ENCODE data around the gene HS3ST4. TPM values are rescaled to one million over a fixed set of nuclear protein-coding genes. Genes with fewer than 3 reads are reported as not detected.

Gene HS3ST4
- total and polyA plus RNA-seq, 11 donors, result not detected

DNA sequence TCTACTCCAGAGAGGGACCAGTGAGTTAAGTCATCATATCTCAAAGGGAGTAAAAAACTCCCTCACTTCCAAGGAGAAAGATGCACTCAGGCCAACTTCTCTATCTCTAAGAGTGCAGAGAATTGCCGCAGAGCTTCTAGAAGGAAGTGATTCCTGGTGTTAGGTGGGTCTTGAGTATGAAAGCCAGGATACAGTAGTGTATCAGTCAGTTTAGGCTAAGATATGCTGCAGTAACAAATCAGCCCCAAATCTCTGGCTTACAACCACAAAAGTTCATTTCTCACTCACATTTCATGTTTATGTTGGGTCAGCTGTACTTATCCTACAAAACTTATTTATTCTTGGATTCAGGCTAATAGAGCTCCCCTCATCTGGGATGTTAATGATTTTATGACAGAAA lies 106.3 kb downstream of the HS3ST4 start:
- ATAC-seq, result no peak
- intact Hi-C loops (cut with DNase I), result no loop called here

DNA sequence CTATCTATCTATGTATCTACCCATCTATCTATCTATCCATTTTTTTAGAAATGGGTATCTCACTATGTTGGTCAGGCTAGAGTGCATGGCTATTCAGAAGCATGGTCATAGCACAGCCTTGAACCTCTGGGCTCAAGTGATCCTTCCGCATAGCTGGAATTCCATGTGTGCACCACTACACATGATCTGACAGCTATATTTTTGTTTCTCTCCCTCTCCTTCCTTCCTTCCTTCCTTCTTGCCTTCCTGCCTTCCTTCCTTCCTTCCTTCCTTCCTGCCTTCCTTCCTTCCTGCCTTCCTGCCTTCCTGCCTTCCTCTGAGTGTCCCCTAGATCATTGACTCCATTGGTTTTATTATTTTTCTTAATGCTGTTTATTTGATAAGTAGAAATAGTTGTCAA lies 108.1 kb downstream of the HS3ST4 start:
- no peak for TF ChIP-seq POLR2A (IDR thresholded peaks at IDR 0.05)
- TF ChIP-seq, protein P1, sequence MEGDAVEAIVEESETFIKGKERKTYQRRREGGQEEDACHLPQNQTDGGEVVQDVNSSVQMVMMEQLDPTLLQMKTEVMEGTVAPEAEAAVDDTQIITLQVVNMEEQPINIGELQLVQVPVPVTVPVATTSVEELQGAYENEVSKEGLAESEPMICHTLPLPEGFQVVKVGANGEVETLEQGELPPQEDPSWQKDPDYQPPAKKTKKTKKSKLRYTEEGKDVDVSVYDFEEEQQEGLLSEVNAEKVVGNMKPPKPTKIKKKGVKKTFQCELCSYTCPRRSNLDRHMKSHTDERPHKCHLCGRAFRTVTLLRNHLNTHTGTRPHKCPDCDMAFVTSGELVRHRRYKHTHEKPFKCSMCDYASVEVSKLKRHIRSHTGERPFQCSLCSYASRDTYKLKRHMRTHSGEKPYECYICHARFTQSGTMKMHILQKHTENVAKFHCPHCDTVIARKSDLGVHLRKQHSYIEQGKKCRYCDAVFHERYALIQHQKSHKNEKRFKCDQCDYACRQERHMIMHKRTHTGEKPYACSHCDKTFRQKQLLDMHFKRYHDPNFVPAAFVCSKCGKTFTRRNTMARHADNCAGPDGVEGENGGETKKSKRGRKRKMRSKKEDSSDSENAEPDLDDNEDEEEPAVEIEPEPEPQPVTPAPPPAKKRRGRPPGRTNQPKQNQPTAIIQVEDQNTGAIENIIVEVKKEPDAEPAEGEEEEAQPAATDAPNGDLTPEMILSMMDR (IDR thresholded peaks at IDR 0.05), result no peak
- WGBS, 4 donors, result 80 to 90% (median 84%) methylated on average over 1 of the region's 1 CpG
- H3K27me3 ChIP-seq, result no peaks in the 10 kb centered on the region
- intact Hi-C loops (cut with DNase I), result no loop called here
- no peak overlapping the region for H3K27ac ChIP-seq
- H3K4me1 ChIP-seq, result no peaks in the 10 kb centered on the region
- no peaks in the 10 kb centered on the region for H3K36me3 ChIP-seq
- ATAC-seq, result no peak
- no peak overlapping the region for H3K4me3 ChIP-seq
- peaks cover 0 to 7% (median 0%) of the 10 kb centered on the region in 12 donors for H3K9me3 ChIP-seq
- no peak for DNase-seq

More for the DNA sequence above, 106.3 kb downstream of the HS3ST4 start:
- no peak for TF ChIP-seq POLR2A (IDR thresholded peaks at IDR 0.05)
- TF ChIP-seq, protein P1 (IDR thresholded peaks at IDR 0.05), result no peak
- H3K27me3 ChIP-seq, result no peaks in the 10 kb centered on the region
- H3K27ac ChIP-seq, result no peak overlapping the region
- 61 to 89% (median 80%) methylated on average over 1 of the region's 1 CpG for WGBS, 4 donors
- H3K4me1 ChIP-seq, result no peaks in the 10 kb centered on the region
- DNase-seq, result no peak
- no peaks in the 10 kb centered on the region for H3K36me3 ChIP-seq
- peaks cover 0 to 7% (median 0%) of the 10 kb centered on the region in 12 donors for H3K9me3 ChIP-seq
- no peak overlapping the region for H3K4me3 ChIP-seq

DNA sequence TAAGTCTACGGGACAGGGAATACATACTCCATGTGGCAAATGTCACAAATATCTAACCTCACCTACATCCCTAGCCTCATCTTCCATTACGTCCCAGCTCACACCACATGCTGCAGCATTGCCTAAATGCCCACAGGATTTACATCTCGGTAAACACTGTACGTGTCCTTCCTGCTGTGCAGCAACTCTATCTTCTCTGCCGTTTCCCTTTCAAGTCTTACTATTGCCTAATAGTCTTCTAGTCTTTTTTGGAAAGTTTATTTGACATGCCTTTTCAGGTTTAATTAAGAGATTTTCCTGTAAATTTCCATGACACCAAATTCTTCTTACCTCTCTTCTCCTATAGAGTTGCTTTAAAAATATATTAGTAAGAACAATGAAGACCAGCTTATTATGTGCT lies 120.5 kb downstream of the HS3ST4 start:
- WGBS, 4 donors, result 75 to 83% (median 76%) methylated on average over 5 of the region's 5 CpGs
- H3K4me1 ChIP-seq, result no peaks in the 10 kb centered on the region
- no peak for TF ChIP-seq POLR2A (IDR thresholded peaks at IDR 0.05)
- TF ChIP-seq, protein P1 (IDR thresholded peaks at IDR 0.05), result no peak
- peaks cover 0 to 21% (median 0%) of the 10 kb centered on the region in 9 donors for H3K27me3 ChIP-seq
- no peak for ATAC-seq
- no peak for DNase-seq
- intact Hi-C loops (cut with DNase I), result no loop called here
- H3K27ac ChIP-seq, result no peak overlapping the region
- no peaks in the 10 kb centered on the region for H3K9me3 ChIP-seq
- H3K4me3 ChIP-seq, result no peak overlapping the region
- H3K36me3 ChIP-seq, result no peaks in the 10 kb centered on the region

DNA sequence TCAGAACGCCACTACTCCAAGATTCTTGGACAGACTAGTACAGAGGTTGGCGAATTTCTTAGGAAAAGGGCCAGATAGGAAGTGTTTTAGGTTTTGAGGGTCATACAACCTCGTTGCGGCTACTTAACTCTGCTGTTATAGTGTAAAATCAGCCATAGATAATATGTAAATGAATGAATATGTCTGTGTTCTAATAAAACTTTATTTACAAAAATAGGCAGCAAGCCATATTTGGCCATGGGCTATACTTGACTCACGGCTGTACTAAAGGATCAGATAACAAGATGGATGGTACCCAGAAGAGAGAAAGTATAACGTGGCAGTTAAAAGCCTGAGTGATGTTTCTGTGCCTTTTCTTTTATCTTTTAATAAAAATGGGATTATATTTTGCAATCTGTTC lies 125.5 kb downstream of the HS3ST4 start:
- TF ChIP-seq, protein P1 (IDR thresholded peaks at IDR 0.05), result no peak
- TF ChIP-seq POLR2A (IDR thresholded peaks at IDR 0.05), result no peak
- H3K9me3 ChIP-seq, result peaks cover 0 to 2% (median 0%) of the 10 kb centered on the region in 12 donors
- H3K4me3 ChIP-seq, result no peak overlapping the region
- H3K4me1 ChIP-seq, result no peaks in the 10 kb centered on the region
- DNase-seq (no peak), ATAC-seq (no peak)
- intact Hi-C loops (cut with DNase I), result no loop called here
- no peak overlapping the region for H3K27ac ChIP-seq
- no peaks in the 10 kb centered on the region for H3K36me3 ChIP-seq
- peaks cover 0 to 12% (median 0%) of the 10 kb centered on the region in 9 donors for H3K27me3 ChIP-seq
- 70 to 74% (median 70%) methylated on average over 6 of the region's 6 CpGs for WGBS, 4 donors
